Measurements from ENCODE around the gene SLC25A22.

The SLC25A22 gene

DNA sequence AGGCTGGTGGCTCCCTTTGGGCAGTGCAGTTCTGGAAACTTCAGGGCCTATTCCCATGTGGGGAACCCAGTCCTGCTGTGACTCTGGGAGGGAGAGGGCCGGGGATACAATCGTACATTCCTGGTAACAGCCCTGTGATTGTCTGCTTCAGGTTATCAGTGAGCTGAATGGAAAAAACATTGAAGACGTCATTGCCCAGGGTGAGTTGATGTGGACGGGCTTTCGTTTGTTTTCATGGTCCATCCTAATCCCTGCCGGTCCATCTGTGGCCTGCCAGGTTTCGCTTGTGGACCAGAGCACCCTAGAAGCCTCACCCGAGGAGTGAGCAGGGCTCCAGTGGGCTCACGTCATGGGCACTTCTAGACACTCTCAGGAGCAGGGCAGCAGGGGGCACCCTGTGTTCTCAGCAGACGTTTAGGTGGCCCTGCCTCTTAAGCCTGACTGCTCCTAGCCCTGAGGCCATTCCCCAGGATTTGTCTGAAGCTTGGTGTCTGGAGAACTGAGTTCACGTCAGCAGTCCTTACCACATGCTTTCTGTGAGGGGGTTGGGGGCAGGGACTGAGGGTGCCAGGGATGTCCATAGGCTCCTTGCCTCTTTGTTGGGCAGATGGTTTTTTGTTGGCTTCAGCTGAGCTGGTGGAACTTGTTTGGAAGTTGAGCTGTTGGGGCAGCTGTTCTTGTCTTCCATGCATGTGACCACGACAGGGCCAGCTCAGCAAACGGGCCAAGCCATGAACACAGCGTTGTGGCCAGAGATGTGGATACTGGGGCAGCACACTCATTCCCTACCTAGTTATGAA, 13.6 kb upstream of the SLC25A22 start:
- DNase-seq, result no peak
- in situ Hi-C loops (cut with HindIII; ENCODE audit: low pct_ligation_motif_present, low pct_unique_long_range_greater_than_20kb, low sequenced_read_pairs), result no loop called here

DNA sequence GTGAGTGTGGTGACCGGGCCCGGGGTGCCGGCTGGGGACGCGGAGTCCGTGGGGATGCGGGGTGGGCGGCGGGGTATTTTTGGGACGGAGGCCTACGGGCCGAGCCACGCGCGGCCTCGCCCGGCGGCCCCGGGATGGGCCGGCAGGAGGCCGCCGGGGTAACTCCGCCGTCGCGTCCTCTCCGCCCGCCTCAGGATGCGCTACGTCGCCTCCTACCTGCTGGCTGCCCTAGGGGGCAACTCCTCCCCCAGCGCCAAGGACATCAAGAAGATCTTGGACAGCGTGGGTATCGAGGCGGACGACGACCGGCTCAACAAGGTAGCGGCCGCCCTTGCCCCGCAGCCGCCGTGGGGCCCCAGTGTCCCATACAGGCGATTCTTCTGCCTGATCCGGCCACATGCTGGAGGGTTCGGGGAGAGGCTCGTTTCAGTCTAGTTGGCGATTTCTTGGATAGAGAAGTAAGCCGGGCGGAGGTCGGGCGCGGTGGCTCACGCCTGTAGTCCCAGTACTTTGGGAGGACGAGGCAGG, 12.0 kb upstream of the SLC25A22 start:
- in situ Hi-C loops (cut with HindIII; ENCODE audit: low pct_ligation_motif_present, low pct_unique_long_range_greater_than_20kb, low sequenced_read_pairs), result no loop called here
- no peak for DNase-seq

DNA sequence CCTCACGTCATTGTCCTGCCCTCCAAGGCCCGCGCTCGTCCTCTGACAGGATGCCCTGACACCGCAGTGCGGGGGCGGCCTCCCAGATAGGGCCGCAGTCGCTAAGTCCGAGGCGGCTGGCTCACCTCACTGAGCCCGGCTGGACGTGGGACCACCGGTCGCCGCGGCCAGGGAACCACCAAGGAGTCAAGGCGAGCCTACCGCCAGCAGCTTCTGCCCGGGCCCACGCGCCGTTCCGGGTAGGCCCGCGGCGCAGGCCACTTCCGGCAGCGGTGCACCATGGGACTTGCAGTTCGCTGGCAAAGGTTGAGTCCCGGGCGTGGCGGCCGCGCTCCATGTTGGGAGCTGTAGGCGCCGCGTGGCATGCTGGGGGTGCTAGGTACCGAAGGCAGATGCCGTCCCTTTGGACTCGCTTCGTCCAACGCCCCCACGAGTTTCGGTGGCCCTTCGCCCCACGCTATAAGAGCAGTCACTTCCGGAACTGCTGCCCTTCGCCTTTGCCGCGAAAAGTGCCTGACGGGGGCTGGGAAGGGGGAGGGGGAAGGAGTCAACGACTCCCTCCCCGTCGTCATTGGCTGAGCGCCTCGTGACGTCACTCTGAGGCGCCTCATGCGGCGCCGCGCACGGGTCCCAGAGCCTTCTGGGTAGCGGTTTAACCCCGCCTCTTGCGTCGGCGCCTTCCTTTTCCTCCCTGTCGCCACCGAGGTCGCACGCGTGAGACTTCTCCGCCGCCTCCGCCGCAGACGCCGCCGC, 11.4 kb upstream of the SLC25A22 start, which contains the start of gene RPLP2:
RPLP2 (plus strand) TSS at position 681 of the 753 bp plus-strand sequence. CDS start 268 bp downstream, outside the sequence.
- peak; percentile 93 for DNase-seq
- in situ Hi-C loops (cut with HindIII; ENCODE audit: low pct_ligation_motif_present, low pct_unique_long_range_greater_than_20kb, low sequenced_read_pairs), result no loop called here

DNA sequence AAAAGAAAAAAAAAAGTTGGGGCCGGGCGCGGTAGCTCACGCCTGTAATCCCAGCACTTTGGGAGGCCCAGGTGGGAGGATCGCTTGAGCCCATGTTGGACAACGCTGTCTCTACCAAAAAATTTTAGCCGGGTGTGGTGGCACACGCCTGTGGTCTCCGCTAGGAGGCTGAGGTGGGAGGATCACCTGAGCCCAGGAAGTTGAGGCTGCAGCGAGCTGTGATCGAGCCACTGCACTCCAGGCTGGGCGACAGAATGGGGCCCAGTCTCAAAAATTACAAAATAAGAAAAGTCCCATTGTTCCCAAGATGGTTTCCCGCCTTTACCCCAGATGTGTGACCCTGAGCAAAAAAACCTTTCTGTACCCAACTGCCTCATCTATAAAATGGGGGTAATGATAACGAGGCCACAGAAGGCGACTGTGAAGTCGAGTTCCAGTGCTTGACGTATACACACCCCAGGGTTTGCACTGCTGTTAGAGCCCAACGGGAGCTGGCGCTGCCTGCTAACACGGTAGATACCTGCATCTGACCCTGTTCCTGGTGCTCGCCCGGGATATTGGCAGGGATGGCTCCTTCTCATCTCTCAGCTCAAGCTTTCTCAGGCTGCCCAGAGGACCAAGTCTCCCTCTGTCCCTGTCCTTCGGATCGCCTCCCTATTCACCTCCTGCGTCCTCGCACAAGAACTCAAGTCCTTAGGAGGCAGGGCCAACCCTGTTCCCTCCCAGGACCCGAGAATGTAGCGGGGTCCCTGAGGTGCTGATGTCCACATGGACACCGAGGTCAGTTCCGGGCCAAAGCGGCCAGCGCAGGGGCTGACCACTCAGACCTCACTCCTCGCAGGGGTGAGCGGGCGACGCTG, 10.6 kb upstream of the SLC25A22 start:
- DNase-seq, result peak; percentile 83
- in situ Hi-C loops (cut with HindIII; ENCODE audit: low pct_ligation_motif_present, low pct_unique_long_range_greater_than_20kb, low sequenced_read_pairs), result no loop called here

DNA sequence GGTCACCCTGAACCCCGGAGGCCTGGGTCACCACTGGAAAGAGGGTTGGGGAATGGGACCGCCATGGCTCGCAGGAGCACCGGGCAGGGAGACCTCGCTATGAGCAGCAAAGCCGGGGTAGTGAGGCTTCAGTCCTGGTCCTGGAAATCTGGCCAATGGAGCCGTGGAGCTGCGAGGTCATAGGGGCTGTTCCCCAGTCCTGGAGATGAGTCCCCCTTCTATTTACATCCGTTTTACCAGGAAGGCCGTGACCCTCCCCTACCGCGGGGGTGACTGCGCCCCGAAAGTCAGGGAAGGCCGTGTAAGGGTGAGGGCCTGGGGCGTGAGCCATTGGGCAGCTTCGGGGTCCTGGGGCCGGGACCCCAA, 6.5 kb upstream of the SLC25A22 start:
- in situ Hi-C loops (cut with HindIII; ENCODE audit: low pct_ligation_motif_present, low pct_unique_long_range_greater_than_20kb, low sequenced_read_pairs), result no loop called here
- no peak for DNase-seq

DNA sequence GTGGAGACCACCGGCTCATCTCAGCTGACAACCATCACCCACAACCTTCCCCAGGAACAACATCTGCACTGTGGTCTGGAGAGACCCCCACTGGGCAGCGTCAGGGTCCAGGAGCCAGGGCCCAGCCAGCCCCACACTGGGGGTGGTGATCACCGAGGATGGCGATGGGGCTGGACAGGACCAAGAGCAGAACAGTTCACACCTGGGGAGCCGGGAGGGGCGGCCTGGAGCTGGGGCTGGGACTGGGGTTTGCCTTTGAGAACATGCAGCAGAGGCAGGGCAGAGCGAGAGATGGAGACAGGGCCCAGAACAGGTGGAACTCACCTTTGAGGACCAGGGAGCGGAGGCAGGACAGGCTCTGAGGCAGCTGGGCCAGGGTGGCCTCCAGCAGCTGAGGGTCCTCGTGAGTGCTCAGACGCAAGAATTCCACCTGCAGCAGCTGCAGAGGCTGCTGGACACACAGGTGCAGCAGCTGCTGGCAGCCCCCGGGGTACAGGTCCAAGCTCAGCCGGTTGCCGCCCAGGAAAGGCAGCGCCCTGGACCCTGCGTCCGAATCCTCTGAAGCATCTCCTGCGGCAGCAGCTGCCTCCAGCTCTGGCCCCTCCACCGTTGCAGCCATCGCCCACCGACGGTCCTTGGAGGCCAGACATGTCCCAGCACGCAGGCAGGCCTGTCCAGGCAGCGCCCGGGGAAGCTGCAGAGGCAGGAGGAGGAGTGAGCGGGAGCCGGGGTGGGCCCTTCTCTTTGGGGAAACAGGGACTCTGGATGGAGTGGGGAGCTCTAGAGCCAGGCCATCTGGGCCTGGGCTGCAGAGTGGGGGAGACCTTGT, 5.9 kb upstream of the SLC25A22 start:
- in situ Hi-C loops (cut with HindIII; ENCODE audit: low pct_ligation_motif_present, low pct_unique_long_range_greater_than_20kb, low sequenced_read_pairs), result no loop called here
- DNase-seq, result no peak

DNA sequence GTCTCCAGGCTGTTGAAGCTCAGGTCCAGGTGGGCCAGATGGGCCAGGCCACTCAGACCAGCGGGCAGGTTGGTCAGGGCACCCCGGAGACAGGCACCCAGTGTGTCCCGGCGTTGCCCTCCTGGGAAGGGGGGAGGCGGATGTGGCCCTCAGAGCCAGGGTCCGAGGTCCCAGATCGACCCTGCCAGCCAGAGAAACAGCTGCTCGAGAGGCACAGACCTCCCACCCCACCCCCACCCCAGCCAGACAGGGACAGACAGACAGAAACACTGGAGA, 5.3 kb upstream of the SLC25A22 start:
- in situ Hi-C loops (cut with HindIII; ENCODE audit: low pct_ligation_motif_present, low pct_unique_long_range_greater_than_20kb, low sequenced_read_pairs), result no loop called here
- DNase-seq, result no peak

DNA sequence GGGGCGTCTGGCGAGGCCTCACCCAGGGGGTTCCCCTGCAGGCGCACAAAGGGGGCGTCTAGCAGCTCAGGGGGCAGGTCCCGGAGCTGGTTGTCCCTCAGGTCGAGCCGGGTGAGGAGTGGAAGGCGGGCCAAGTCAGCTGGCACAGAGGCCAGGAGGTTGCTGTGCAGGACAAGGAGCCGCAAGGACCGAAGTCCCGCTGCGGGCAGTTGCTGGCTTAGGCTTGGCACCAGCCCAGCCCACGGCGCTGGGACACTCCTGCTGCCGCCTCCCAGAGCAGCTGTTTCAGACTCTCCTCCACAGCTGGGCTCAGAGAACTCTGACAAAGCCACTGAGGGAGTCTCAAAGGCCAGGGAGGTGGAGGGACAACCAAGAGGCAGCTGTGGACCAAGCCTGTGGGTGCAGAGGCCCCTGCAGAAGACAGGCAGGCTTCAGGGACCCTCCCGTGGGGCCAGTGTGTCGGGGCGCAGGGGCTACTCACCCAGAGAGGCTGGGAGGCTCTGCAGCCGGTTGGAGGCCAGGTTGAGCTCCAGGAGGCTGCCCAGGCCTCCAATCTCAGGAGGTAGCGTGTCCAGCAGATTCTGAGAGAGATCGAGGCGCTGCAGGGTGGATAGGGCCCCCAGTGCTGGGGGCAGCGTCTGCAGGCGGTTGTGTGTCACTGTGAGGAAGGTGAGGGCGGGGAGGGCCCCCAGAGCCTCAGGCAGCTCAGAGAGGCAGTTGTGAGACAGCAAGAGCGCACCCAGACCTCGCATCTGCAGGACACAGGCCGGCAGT, 4.8 kb upstream of the SLC25A22 start:
- DNase-seq, result no peak
- in situ Hi-C loops (cut with HindIII; ENCODE audit: low pct_ligation_motif_present, low pct_unique_long_range_greater_than_20kb, low sequenced_read_pairs), result no loop called here

DNA sequence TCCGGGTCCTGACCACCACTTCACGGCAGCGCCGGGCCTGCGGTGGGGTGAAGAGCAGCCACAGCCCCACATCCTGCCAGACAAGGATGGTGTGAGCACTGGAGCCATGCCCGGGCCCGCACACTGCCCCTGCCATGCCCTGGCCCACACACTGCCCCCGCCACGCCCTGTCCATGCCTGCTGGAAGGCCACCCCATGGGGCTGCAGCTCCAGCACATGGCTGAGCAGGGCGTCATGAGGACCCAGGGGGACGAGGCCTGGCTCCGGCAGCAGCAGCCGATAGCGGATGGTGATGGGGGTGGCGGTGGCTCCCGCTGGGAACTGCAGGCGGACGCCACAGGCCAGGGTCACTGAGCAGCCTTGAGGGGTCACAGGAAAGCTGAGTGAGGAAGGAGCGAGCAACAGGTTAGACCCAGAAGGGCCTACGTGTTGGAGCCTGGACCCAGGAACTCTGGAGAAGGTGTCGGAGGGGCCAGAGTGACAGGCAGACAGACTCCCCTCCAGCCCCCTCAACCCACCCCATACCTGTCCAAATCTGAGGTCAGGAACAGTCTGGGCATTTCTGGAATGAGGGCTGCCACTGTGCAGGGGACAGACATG, 4.0 kb upstream of the SLC25A22 start:
- DNase-seq, result no peak
- in situ Hi-C loops (cut with HindIII; ENCODE audit: low pct_ligation_motif_present, low pct_unique_long_range_greater_than_20kb, low sequenced_read_pairs), result no loop called here

DNA sequence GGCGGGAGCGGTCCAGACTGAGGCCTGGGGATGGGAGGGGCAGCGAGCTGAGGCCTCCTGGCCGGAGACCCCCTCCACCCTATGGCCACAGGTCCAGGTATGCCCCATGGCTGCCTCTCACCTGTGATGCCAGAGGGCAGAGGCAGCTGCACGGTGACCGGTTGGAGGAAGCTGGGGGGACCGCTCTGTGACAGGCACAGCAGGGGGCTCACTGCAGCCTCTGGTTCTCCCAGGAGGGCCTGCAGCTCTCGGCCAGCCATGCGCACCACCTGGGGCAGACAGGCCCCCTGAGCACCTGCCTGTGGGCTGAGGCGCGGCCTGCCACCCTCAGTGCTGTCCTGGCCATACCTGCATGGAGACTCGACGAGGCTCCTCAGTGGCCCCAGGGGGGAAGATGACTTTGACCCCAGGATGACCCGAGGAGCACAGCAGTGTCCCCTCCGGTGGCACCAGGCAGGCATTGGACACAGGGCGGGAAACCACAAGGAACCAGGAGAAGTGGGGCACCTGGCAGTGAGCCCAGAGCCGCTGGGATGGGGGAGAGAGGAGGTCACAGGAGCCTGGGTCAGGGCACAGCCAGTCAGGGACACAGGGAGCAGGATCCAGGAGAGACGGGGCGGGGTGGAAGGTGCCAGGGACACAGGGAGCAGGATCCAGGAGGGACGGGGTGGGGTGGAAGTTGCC, 3.2 kb upstream of the SLC25A22 start:
- in situ Hi-C loops (cut with HindIII; ENCODE audit: low pct_ligation_motif_present, low pct_unique_long_range_greater_than_20kb, low sequenced_read_pairs), result no loop called here
- DNase-seq, result no peak

DNA sequence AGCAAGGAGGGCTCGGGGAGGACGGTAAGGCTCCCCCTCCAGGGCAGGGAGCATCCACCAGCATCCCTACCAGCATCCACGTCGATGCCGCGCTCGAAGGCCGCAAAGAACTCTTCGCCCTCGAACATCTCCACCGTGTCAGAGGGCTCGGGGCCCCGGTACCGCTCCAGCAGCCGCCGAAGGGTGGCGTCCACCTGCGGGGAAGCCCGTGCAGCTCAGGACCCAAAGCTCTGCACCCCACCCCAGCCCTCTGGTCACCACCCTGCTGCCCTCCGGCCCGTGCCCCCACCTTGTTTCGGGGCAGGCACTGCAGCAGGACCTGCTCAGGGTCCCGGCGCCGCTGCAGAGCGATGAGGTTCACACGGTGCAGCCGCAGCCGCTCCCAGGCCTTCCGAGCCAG, 2.4 kb upstream of the SLC25A22 start:
- no peak for DNase-seq
- in situ Hi-C loops (cut with HindIII; ENCODE audit: low pct_ligation_motif_present, low pct_unique_long_range_greater_than_20kb, low sequenced_read_pairs), result no loop called here

DNA sequence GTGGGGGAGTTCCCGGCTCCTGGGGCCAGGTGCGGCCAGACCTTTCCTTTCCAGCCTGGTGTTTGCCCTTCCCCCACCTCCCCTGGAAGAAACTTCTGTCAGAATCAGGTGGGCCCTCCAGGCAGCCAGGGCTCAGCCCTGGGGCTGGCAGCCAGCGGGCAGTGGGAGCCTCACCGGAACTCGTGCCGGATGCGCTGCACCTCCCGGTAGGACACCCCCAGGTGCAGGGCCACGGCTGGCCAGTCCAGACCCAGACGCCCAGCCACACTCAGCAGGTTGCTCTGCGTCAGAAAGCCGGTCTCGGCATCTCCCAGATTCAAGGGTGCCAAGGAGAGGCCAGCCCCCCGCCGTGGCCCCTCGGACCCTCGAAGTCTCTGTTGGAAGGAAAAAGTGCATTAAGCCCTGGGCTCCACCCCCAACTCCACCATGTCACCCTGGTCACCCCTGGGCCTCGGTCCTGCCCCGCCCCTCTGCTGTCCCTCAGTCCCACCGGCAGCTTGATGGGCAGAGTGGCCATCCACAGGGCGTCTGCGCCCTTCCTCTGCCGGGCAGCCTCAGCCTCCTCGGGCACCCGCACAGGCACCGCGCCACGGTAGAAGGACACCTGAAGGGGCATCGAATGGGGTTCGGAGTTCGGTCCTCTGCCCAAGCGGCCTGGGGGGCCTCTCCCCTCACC, 1.7 kb upstream of the SLC25A22 start:
- DNase-seq, result no peak
- in situ Hi-C loops (cut with HindIII; ENCODE audit: low pct_ligation_motif_present, low pct_unique_long_range_greater_than_20kb, low sequenced_read_pairs), result no loop called here

DNA sequence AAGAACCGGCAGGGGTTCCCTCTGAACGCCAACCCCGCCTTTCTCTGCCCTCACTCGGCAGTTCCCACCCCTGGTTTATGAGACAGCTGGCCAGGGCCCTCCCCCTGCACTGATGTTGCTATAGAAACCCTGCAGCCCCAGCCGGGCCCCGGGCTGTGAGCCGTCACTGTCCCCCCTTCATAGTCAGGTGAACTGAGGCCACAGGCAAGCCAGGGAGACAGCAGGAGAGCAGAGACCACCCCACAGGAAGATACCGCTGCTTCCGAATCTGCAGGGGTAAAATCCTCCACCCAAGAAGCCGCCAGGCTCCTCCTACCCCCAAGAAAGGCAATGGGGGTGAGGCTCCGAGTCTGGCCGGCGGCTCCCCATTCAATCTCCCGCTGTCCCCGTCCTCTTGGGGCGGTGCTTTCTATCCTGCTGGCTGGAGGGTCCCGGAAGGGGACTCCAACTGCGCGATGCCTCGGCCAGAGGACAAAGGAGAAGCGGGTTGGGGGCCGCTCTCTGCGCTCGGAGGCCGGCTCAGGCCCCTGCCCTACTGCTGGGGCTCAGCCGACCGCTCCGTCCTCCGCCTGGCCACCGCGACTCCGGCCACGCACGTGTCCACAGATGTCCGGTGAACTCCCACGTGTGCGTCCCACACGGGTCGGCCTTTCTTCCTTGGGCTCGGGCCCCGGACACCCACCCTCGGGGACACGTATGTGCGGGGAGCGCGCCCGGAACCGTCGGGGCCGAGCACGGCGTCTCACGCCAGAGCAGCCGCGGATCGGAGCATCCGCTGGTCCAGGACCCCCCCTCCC, 587 bp downstream of the SLC25A22 start:
- DNase-seq, result peak; percentile 66
- in situ Hi-C loops (cut with HindIII; ENCODE audit: low pct_ligation_motif_present, low pct_unique_long_range_greater_than_20kb, low sequenced_read_pairs), result no loop called here

DNA sequence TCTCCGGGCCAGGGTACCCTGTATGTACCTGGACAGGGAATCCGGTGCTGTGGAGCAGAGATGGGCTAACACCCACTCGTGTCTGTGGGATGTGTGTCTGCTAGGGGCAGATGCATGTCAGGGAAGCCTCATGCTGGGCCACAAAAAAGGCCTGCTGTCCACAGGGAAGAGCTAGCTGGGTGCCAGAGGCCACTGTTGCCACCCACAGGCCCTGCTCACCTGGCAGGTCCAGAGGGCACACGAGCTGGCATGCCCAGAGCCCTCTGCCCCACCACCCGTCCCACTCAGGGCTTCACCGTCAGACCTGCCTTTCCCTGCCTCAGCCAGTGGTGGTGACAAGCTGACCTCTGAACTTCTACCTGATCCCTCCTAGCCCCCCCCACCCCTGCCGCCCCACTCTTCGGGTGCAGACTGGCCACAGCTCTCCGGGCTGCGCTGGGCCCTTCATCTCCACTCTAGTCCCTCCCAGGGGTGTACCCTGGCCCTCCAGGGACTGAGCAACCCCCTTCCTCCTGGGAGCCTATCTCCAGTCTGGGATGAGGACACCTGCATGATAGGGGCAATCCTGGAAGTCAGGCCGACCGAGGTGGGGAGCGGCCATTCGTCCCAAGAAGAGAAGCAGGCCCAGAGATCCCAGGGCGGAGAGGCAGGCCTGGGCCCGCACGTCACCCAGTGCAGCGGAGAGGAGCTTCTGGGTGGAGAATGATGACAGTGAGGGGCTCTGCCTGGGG, 1.4 kb downstream of the SLC25A22 start:
- in situ Hi-C loops (cut with HindIII; ENCODE audit: low pct_ligation_motif_present, low pct_unique_long_range_greater_than_20kb, low sequenced_read_pairs), result no loop called here
- no peak for DNase-seq

All from ACHN (cell line).